ENCODE measurements around the gene TMEM185B. TPM values are rescaled to one million over a fixed set of nuclear protein-coding genes. Genes with fewer than 3 reads are reported as not detected.

TMEM185B gene
- total and polyA plus RNA-seq, 3 experiments from 2014 or later = 22.9 to 33.5 (median 32.3) TPM

DNA sequence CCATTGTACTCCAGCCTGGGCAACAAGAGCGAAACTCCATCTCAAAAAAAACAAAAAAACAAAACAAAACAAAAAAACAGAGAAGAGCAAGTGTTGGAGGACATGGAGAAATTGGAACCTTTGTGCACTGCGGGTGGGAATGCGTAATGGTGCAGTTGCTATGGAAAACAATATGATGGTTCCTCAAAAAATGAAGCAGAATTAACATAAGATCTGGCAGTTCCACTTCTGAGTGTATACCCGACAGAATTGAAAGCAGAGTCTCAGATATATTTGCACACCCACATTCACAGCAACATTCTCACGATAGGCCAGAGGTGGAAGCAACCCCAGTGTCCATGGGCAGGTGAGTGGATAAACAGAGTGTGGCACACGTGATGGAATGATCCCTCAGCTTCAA is 18.5 kb upstream of the TMEM185B start:
- ChIA-PET CTCF (no interaction called here), POLR2A (no interaction called here)
- H3K4me3 ChIP-seq (ENCODE audit: low read length) = no peak overlapping the region
- H3K27me3 Mint-ChIP-seq = peaks cover 5 to 6% of the 10 kb centered on the region in 2 donors
- DNase-seq = no peak
- no peaks in the 10 kb centered on the region for H3K9me3 ChIP-seq (ENCODE audit: low read length)
- no peaks in the 10 kb centered on the region for H3K4me1 ChIP-seq (ENCODE audit: insufficient read depth, low read length)
- peaks cover 0 to 4% (median 0%) of the 10 kb centered on the region in 3 donors for H3K36me3 Mint-ChIP-seq
- H3K36me3 ChIP-seq (ENCODE audit: insufficient read depth, low read length) = no peaks in the 10 kb centered on the region
- H3K9me3 Mint-ChIP-seq = no peaks in the 10 kb centered on the region
- no peak overlapping the region for H3K27ac Mint-ChIP-seq
- no peaks in the 10 kb centered on the region for H3K27me3 ChIP-seq (ENCODE audit: insufficient read depth, low read length, poor library complexity, severe bottlenecking)
- no peak overlapping the region for H3K4me3 Mint-ChIP-seq
- no peaks in the 10 kb centered on the region for H3K4me1 Mint-ChIP-seq
- no peak overlapping the region for H3K27ac ChIP-seq (ENCODE audit: low read depth, low read length)

GRCh38 chr2:120240901-120241429 is 17.8 kb upstream of the TMEM185B start:
- no peaks in the 10 kb centered on the region for H3K27me3 ChIP-seq (ENCODE audit: insufficient read depth, low read length, poor library complexity, severe bottlenecking)
- H3K27ac Mint-ChIP-seq = no peak overlapping the region
- H3K9me3 Mint-ChIP-seq = no peaks in the 10 kb centered on the region
- H3K27ac ChIP-seq (ENCODE audit: low read depth, low read length) = no peak overlapping the region
- peaks cover 1 to 5% of the 10 kb centered on the region in 2 donors for H3K27me3 Mint-ChIP-seq
- no peak for DNase-seq
- no peak overlapping the region for H3K4me3 ChIP-seq (ENCODE audit: low read length)
- H3K4me3 Mint-ChIP-seq = no peak overlapping the region
- ChIA-PET CTCF (interaction anchor here (0.9 kb wide), 1 partner anchor 566 kb away, joined by 3 read pairs; no protein-coding TSS in a partner anchor), POLR2A (no interaction called here)
- no peaks in the 10 kb centered on the region for H3K4me1 ChIP-seq (ENCODE audit: insufficient read depth, low read length)
- no peaks in the 10 kb centered on the region for H3K4me1 Mint-ChIP-seq
- no peaks in the 10 kb centered on the region for H3K9me3 ChIP-seq (ENCODE audit: low read length)
- no peaks in the 10 kb centered on the region for H3K36me3 ChIP-seq (ENCODE audit: insufficient read depth, low read length)
- H3K36me3 Mint-ChIP-seq = peaks cover 0 to 4% (median 0%) of the 10 kb centered on the region in 3 donors

- DNase-seq = no peak
- H3K9me3 Mint-ChIP-seq = no peaks in the 10 kb centered on the region
- H3K27me3 Mint-ChIP-seq = peaks cover 1 to 5% of the 10 kb centered on the region in 2 donors
- H3K4me1 Mint-ChIP-seq = no peaks in the 10 kb centered on the region
- POLR2A ChIA-PET = no interaction called here
- no peaks in the 10 kb centered on the region for H3K4me1 ChIP-seq (ENCODE audit: insufficient read depth, low read length)
- H3K4me3 ChIP-seq (ENCODE audit: low read length) = no peak overlapping the region
- H3K27ac ChIP-seq (ENCODE audit: low read depth, low read length) = no peak overlapping the region
- H3K36me3 Mint-ChIP-seq = peaks cover 0 to 4% (median 0%) of the 10 kb centered on the region in 3 donors
- no peaks in the 10 kb centered on the region for H3K27me3 ChIP-seq (ENCODE audit: insufficient read depth, low read length, poor library complexity, severe bottlenecking)
- H3K4me3 Mint-ChIP-seq = no peak overlapping the region
- CTCF ChIA-PET = interaction anchor here (0.9 kb wide), 1 partner anchor 564 kb away, joined by 3 read pairs; no protein-coding TSS in a partner anchor
- no peaks in the 10 kb centered on the region for H3K9me3 ChIP-seq (ENCODE audit: low read length)
- no peaks in the 10 kb centered on the region for H3K36me3 ChIP-seq (ENCODE audit: insufficient read depth, low read length)
- H3K27ac Mint-ChIP-seq = peak overlapping the region in 1 of 8 donors; percentile 43
Measured at GRCh38 chr2:120239488-120240287, 16.5 kb upstream of the TMEM185B start.

- DNase-seq = no peak
- POLR2A ChIA-PET = no interaction called here
- Histone ChIP-seq H3K27ac (ENCODE audit: low read depth, low read length) (no peak overlapping the region), H3K4me3 (ENCODE audit: low read length) (no peak overlapping the region), H3K4me1 (ENCODE audit: insufficient read depth, low read length) (no peaks in the 10 kb centered on the region), H3K9me3 (ENCODE audit: low read length) (no peaks in the 10 kb centered on the region), H3K27me3 (ENCODE audit: insufficient read depth, low read length, poor library complexity, severe bottlenecking) (no peaks in the 10 kb centered on the region), H3K36me3 (ENCODE audit: insufficient read depth, low read length) (no peaks in the 10 kb centered on the region)
- no peak overlapping the region for H3K4me3 Mint-ChIP-seq
- no peaks in the 10 kb centered on the region for H3K9me3 Mint-ChIP-seq
- H3K36me3 Mint-ChIP-seq = peaks cover 0 to 3% (median 0%) of the 10 kb centered on the region in 3 donors
- peaks cover 1 to 5% of the 10 kb centered on the region in 2 donors for H3K27me3 Mint-ChIP-seq
- CTCF ChIA-PET = no interaction called here
- peaks cover 0 to 2% (median 1%) of the 10 kb centered on the region in 3 donors for H3K4me1 Mint-ChIP-seq
- H3K27ac Mint-ChIP-seq = no peak overlapping the region
Measured at GRCh38 chr2:120238728-120239487, 15.7 kb upstream of the TMEM185B start.

DNA sequence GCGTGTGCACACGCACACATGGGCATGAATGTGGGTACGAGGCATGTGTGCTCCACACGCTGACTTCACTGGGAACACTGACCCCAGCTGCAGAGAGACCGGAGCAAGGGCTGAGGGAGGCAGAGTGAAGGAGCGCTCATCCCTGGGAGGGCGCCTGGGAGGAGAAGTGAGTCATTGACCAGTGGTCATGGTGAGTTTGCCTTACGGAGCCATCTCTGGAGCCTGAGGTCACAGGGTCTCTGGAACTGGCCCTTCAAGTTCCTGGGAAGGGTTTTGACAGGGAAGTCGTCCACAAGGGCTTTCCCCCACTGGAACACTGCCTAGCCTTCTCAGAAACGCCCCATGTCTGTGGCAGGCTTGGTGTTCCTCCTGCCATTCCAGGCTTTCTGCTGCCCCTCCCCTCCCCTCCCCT is 14.3 kb upstream of the TMEM185B start:
- H3K9me3 ChIP-seq (ENCODE audit: low read length) = no peaks in the 10 kb centered on the region
- CTCF ChIA-PET = no interaction called here
- Mint-ChIP-seq H3K4me3 (no peak overlapping the region), H3K4me1 (peaks cover 9 to 14% (median 10%) of the 10 kb centered on the region in 3 donors), H3K9me3 (no peaks in the 10 kb centered on the region), H3K36me3 (peaks cover 0 to under 1% (median 0%) of the 10 kb centered on the region in 3 donors), H3K27ac (no peak overlapping the region), H3K27me3 (peaks cover 1 to 5% of the 10 kb centered on the region in 2 donors)
- no peaks in the 10 kb centered on the region for H3K27me3 ChIP-seq (ENCODE audit: insufficient read depth, low read length, poor library complexity, severe bottlenecking)
- POLR2A ChIA-PET = no interaction called here
- H3K4me3 ChIP-seq (ENCODE audit: low read length) = no peak overlapping the region
- DNase-seq = no peak
- no peaks in the 10 kb centered on the region for H3K36me3 ChIP-seq (ENCODE audit: insufficient read depth, low read length)
- peaks cover 11% of the 10 kb centered on the region for H3K4me1 ChIP-seq (ENCODE audit: insufficient read depth, low read length)
- H3K27ac ChIP-seq (ENCODE audit: low read depth, low read length) = no peak overlapping the region

GRCh38 chr2:120236791-120237190 is 13.6 kb upstream of the TMEM185B start:
- peaks cover 15 to 21% (median 17%) of the 10 kb centered on the region in 3 donors for H3K4me1 Mint-ChIP-seq
- H3K4me3 Mint-ChIP-seq = no peak overlapping the region
- POLR2A ChIA-PET = no interaction called here
- Histone ChIP-seq H3K9me3 (ENCODE audit: low read length) (no peaks in the 10 kb centered on the region), H3K4me3 (ENCODE audit: low read length) (no peak overlapping the region), H3K36me3 (ENCODE audit: insufficient read depth, low read length) (no peaks in the 10 kb centered on the region), H3K27ac (ENCODE audit: low read depth, low read length) (no peak overlapping the region), H3K27me3 (ENCODE audit: insufficient read depth, low read length, poor library complexity, severe bottlenecking) (no peaks in the 10 kb centered on the region), H3K4me1 (ENCODE audit: insufficient read depth, low read length) (peaks cover 11% of the 10 kb centered on the region)
- H3K9me3 Mint-ChIP-seq = no peaks in the 10 kb centered on the region
- H3K27me3 Mint-ChIP-seq = peaks cover 1 to 5% of the 10 kb centered on the region in 2 donors
- H3K27ac Mint-ChIP-seq = peak overlapping the region in 1 of 8 donors; percentile 5
- peaks cover 0 to 8% (median 0%) of the 10 kb centered on the region in 3 donors for H3K36me3 Mint-ChIP-seq
- DNase-seq = no peak
- CTCF ChIA-PET = no interaction called here

- Histone ChIP-seq H3K4me3 (ENCODE audit: low read length) (no peak overlapping the region), H3K4me1 (ENCODE audit: insufficient read depth, low read length) (peaks cover 15% of the 10 kb centered on the region), H3K9me3 (ENCODE audit: low read length) (no peaks in the 10 kb centered on the region), H3K36me3 (ENCODE audit: insufficient read depth, low read length) (no peaks in the 10 kb centered on the region), H3K27ac (ENCODE audit: low read depth, low read length) (no peak overlapping the region), H3K27me3 (ENCODE audit: insufficient read depth, low read length, poor library complexity, severe bottlenecking) (no peaks in the 10 kb centered on the region)
- no peak for DNase-seq
- peaks cover 0 to 8% (median 0%) of the 10 kb centered on the region in 3 donors for H3K36me3 Mint-ChIP-seq
- peaks cover 1 to 5% of the 10 kb centered on the region in 2 donors for H3K27me3 Mint-ChIP-seq
- H3K27ac Mint-ChIP-seq = no peak overlapping the region
- peaks cover 19 to 26% (median 22%) of the 10 kb centered on the region in 3 donors for H3K4me1 Mint-ChIP-seq
- ChIA-PET POLR2A (no interaction called here), CTCF (interaction anchor here (1.2 kb wide), 1 partner anchor 61 kb away, joined by 3 read pairs; no protein-coding TSS in a partner anchor)
- no peaks in the 10 kb centered on the region for H3K9me3 Mint-ChIP-seq
- no peak overlapping the region for H3K4me3 Mint-ChIP-seq
Measured at GRCh38 chr2:120236316-120236715, 13.1 kb upstream of the TMEM185B start.

All from CD8-positive, alpha-beta memory T cell (primary cell).